D721Med (cell line): Measurements from ENCODE around the gene GPS1.

Source experiments
- DNase-seq: peaks from one replicate; pipeline ENCODE4 v3.0.0; 2011; ENCODE audit warnings: low spot score; ENCODE audit not compliant: insufficient read length
- FAIRE-seq: peaks from 2 replicates; lab custom pipeline; 2011; peaks lifted over from hg19 to GRCh38; lab: Jason Lieb, UNC
- CTCF ChIP-seq: IDR thresholded peaks from 2 replicates; pipeline ENCODE4 v1.5.1; 2012; ENCODE audit warnings: mild to moderate bottlenecking, control low read depth; ENCODE audit not compliant: insufficient read depth; ENCODE audit errors: missing control alignments

GPS1 gene

GRCh38 chr17:82092094-82092586 is 40.4 kb downstream of the GPS1 start:
- DNase-seq (no peak), FAIRE-seq (no peak)
- no peak for TF ChIP-seq CTCF

- FAIRE-seq, result no peak
- no peak for TF ChIP-seq CTCF
Measured at GRCh38 chr17:82092628-82092994, 40.9 kb downstream of the GPS1 start.

GRCh38 chr17:82092995-82093751 is 41.5 kb downstream of the GPS1 start:
- TF ChIP-seq CTCF, result no peak
- DNase-seq (no peak), FAIRE-seq (no peak)

More at GRCh38 chr17:82092628-82092994, 40.9 kb downstream of the GPS1 start:
- DNase-seq, result no peak

GRCh38 chr17:82094931-82095776 is 43.5 kb downstream of the GPS1 start:
- DNase-seq (no peak), FAIRE-seq (no peak)
- TF ChIP-seq CTCF, result no peak

GRCh38 chr17:82095777-82096708 is 44.3 kb downstream of the GPS1 start:
- DNase-seq (no peak), FAIRE-seq (no peak)
- TF ChIP-seq CTCF, result no peak

- DNase-seq (no peak), FAIRE-seq (no peak)
- no peak for TF ChIP-seq CTCF
Measured at GRCh38 chr17:82096709-82097183, 45.0 kb downstream of the GPS1 start.
